GM21723 (cell line): Measurements from ENCODE around the gene ARHGAP30.
A peak's percentile ranks its signal among the peaks of the same experiment; 100 is the strongest.
"Not testable (repeated sequence)": the region's sequence is repeated elsewhere in the genome, so short reads cannot be mapped to it uniquely, and the experiment has no call there.

Source experiments
- ATAC-seq: cut with Tn5 transposase; IDR thresholded peaks from one replicate; pipeline ENCODE4 v1.9.1; 2021; ENCODE audit warnings: mild to moderate bottlenecking, moderate library complexity; ENCODE audit not compliant: unreplicated experiment

Gene ARHGAP30

GRCh38 chr1:161016683-161017082 lies 53.0 kb downstream of the ARHGAP30 start:
- ATAC-seq, result not testable (repeated sequence)

DNA sequence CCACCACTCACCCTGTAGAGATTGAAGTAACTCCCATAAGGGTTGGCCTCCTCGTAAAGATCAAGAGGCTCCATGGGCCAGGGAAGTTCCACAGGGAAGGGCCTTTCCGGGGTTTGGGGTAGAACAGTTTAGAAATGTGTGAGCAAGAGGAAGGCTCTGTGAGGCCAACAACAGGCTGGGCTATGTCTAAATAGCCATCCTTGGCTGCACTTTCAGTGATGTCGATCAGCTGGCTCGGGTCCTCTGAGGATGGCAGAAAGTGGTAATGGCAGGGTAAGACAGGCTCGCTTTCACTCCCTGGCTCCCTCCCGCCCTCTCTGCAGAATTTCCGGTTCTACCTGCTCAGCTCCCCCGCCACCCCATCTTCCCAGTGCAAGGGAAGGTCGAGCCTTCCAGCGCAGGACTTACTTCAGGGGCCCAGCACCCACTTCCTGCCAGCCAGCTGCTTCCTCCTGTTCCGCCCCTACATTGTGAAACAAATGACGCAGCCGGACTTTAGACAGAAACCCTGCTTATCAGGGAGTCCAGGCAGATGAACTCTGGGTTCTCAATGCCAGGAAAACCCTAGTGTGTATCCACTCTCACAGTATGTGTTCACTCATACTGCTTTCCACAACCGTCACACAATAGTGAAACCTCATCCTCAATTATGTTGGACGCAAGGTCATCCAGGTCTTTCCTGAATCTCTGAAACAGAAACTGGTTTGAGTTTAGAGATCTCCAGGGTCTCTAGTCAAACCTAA lies 56.0 kb downstream of the ARHGAP30 start:
- peak; percentile 88 for ATAC-seq

- peak; percentile 13 for ATAC-seq
These were observed 56.6 kb downstream of the ARHGAP30 start for GRCh38 chr1:161013131-161013487.

DNA sequence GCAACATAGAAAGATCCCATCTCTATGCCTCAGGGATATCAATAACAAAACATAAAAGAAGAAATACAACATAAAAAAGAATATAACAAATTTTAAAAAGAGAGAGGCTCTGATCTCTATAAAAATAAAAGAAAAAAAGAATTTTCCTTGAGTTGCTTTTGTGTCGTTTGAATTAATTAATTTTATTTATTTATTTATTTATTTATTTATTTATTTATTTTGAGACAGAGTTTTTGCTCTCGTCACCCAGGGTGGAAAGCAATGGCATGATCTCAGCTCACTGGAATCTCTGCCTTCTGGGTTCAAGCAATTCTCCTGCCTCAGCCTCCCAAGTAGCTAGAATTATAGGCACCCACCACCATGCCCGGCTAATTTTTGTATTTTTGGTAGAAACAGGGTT lies 57.3 kb downstream of the ARHGAP30 start:
- ATAC-seq, result no peak

DNA sequence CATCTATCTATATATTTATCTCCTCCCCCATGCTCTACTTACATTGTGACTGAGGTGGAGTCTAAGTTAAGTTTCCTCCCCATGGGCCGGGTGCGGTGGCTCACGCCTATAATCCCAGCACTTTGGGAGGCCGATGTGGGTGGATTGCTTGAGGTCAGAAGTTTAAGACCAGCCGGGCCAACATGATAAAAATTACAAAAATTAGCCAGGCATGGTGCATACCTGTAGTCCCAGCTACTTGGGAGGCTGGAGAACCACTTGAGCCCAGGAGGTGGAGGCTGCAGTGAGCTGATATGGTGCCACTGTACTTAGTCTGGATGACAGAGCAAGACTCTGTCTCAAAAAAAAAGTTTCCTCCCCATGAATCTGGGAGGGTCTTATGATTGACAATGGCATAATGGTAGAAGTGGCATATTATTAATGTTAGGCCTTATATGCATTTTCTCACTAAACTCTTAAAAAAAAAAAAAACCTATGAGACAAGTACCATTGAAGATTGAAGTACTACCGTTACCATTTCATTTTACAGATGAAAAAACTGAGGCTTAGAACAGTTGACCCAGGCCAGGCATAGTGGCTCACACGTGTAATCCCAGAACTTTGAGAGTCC lies 60.0 kb downstream of the ARHGAP30 start:
- ATAC-seq, result no peak

DNA sequence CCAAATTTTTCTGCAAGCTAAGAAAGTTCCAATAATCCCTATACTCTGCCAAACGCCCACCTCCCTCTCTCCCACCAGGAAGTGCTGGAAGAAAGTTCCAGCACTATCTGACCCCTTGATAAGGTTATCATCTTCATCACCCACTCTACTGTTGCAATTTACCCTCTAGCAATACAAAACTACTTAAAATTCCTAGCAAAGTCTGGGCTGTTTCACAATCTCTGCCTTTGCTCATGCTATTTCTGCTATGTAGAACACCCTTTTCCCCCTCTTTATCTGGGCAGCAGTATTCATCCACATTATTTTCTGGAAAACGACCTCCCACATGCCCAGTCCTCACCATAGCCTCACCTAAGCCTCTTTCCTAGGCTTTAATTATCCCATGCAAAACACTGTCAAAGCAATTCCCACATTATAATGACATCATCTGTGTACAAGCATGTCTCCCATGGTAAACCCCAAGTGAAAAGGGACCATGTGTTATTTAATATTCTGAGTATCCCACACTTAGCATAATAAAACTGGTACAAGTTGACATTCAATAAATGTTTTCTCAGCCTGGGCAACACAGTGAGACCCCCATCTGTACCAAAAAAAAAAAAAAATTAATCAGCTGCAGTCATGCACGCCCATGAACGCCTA lies 60.7 kb downstream of the ARHGAP30 start:
- ATAC-seq, result no peak

DNA sequence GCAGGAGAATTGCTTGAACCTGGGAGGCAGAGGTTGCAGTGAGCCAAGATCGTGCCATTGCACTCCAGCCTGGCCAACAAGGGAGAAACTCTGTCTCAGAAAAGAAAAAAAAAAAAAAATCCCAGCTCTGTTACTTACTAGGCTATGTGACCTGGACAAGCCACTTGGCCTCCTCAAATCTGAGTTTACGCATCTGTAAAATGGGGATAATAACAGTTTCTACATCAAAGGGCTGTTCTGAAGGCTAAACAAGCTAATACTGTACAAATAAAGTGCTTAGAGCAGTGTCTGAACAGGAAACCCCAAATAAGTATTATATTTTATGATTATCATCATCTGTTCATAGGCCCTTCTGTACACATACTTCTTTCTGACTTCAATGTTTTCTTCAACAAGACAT lies 62.3 kb downstream of the ARHGAP30 start:
- no peak for ATAC-seq

- no peak for ATAC-seq
These were observed 63.1 kb downstream of the ARHGAP30 start for GRCh38 chr1:161006563-161006962.

GRCh38 chr1:161001525-161001924 lies 68.2 kb downstream of the ARHGAP30 start:
- ATAC-seq, result no peak

DNA sequence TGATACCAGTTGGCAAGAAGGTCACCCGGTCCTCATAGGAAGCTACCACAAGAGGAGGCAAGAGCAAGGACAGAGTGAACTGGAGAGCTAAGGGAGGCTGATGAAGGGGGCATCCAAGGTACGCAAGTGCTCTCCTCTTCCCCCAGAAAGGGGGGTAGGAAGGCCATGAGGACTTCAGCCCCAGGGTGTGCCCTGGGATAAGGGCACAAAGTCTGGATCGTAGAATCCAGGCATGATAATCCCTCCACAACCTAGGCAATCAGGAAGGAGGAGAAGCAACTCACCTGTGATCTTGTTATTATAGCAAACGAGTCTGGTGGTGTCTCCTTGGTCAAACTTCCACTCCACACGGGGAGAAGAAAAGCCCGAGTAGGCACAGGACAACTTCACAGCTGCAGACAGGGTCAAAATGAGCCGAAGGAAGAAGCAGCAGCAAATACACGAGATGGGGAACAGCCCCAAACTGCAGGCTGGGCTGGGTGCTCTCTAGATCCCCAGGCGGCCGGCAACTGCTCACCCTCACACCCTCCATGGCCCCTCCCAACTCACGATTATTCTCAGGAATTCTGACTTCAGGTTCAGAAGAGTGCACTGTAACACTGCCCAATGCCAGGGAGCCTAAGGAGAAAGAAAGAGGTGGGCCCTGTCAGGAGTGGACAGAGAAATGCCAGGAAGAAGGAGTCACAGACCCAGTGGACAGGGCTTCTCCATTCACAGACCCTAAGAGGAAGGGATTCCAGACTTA lies 68.8 kb downstream of the ARHGAP30 start:
- no peak for ATAC-seq

GRCh38 chr1:160999376-160999775 lies 70.3 kb downstream of the ARHGAP30 start:
- no peak for ATAC-seq

DNA sequence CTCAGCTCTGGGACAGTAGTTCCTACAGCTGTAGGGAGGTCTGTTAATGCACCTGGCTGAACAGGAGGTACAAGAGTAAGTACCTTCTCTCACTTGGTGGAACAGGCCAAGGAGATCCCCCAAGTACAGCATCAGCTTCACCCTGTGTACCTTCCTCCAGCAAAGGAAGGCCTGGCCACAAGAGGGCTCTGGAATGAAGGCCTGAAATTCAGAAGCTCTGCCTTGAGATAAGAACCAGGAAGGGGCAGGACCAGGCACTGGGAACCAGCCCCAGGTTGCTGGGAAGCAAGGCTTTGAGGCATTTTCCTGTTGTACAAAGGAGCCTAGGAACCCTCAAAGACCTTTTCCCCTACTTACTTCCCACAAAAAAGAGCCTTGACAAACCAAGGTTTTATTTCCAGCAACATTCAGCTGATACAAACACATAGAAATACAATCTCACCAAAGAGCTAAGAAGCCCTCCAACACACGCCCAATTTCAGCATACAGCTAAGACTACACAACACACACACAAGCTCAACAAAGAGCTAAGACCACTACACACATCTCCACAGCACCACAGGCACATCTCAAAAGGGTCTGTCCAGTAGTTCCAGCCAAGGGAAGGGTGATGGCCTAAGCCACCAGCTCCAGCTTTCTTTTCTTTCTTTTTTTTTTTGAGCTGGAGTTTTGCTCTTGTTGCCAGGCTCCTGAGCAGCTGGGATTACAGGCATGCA lies 72.2 kb downstream of the ARHGAP30 start:
- peak; percentile 49 for ATAC-seq
